GM19238 (cell line): ENCODE data around the gene ERN1.
A peak's percentile ranks its signal among the peaks of the same experiment; 100 is the strongest.

Source experiments
- DNase-seq: peaks from one replicate; pipeline ENCODE4 v3.0.0; 2011; ENCODE audit warnings: low spot score; ENCODE audit not compliant: insufficient read length

Gene ERN1

DNA sequence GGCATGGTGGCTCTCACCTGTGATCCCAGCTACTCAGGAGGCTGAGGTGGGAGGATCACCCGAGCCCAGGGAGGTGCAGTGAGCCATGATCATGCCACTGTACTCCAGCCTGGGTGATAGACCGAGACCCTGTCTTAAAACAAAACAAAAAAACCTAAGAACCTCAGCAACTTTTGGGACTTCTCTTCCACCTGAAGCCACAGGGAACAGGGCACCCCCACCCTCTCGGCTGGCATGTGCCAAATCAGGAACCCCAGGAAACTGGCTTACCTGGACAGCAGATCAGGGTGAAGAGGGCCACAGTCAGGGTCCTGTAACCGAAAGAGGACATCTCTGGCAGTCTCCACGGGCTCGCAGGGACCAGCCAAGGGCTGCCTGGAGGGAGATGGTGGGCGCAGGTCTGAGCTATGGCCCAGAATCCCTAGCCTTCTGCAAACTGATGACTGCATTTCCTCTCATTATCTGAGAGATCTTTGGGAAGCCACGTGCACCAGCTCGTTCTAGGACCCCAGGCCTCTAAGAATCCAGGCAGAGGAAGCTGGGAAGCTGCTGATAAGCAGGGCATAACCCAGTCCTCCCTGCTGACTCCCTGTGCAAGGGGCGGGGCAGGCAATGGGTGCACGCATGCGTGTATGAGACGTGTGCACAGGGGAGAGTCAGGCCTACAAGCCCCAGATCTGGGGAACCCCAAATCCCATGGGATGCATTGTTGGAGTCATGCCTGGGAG is 123.4 kb downstream of the ERN1 start:
- DNase-seq: no peak

DNA sequence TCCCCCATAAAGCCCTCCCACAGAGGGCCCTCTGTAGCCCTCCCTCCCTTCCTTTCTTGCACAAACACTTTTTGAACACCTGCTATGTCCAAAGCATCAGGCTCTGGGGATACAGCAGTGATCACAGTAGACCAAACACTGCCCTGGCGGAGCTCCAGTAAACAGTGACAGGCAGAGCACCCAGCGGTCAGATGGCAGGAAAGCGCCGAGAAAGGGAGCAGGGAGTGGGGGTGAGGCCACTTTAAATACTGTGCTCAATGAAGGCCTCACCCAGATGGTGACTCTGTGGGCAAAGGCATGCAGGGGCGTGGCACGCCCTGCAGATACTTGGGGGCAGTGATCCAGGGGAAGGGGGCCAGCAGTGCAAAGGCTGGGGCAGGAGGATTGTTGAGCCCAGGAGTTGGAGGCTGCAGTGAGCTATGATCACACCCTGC is 124.2 kb downstream of the ERN1 start:
- DNase-seq: no peak

- no peak for DNase-seq
Measured at GRCh38 chr17:64004903-64005733, 124.8 kb downstream of the ERN1 start.

DNA sequence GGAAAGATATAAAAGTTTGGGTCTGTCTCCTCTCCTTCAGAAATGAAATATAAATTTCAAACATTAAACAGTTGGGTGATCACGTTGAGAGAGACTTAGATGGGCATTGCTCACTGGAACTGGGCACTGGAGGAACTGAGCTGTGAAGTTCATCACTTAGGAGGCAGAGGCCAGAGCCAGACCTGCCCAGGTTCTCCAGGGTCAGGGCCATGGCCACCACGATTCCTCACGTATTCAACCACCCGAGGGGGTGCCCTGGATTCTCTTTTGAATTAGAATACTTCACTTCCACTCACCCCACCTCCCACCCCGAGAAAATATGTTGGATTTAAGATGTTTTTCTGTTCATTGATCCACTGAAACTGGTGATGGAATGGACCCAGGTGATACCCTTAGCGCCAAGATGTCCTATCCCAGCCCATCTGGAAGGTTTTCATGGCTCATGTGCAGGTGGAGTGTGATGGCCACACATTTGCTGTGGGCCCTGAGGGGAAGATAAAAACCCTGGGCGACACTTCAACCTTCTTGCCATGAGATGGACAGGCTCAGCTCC is 125.7 kb downstream of the ERN1 start:
- no peak for DNase-seq

DNA sequence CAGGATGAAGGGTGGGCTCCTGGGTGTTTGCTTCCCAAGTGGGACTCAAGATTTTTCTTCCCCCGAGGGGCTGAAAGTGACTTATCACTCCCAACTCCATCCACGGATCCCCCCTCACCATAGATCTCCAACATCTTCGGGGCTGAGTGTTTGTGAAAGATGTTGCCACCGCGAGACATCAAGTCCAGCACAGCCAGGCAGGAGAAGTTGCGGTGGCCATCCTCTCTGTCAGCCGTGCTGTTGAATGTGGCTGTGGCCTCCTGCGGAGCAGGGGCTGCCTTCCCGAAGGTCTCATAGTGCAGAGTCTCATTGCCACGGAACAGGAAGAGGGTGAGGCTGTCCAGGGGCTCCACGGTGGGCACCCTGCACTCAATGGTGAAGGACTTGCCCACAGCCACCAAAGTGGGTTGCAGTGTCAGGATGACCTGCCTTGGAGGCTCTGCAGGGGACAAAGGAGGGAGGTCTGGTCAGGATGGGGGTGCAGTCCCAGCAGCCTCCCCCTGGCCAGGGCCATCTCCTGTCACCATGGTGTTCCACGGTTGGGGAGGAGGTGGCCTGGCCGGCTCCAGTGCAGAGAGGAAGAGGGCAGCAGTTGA is 126.3 kb downstream of the ERN1 start:
- DNase-seq: no peak

- no peak for DNase-seq
Measured at GRCh38 chr17:64002658-64003525, 127.1 kb downstream of the ERN1 start.

DNA sequence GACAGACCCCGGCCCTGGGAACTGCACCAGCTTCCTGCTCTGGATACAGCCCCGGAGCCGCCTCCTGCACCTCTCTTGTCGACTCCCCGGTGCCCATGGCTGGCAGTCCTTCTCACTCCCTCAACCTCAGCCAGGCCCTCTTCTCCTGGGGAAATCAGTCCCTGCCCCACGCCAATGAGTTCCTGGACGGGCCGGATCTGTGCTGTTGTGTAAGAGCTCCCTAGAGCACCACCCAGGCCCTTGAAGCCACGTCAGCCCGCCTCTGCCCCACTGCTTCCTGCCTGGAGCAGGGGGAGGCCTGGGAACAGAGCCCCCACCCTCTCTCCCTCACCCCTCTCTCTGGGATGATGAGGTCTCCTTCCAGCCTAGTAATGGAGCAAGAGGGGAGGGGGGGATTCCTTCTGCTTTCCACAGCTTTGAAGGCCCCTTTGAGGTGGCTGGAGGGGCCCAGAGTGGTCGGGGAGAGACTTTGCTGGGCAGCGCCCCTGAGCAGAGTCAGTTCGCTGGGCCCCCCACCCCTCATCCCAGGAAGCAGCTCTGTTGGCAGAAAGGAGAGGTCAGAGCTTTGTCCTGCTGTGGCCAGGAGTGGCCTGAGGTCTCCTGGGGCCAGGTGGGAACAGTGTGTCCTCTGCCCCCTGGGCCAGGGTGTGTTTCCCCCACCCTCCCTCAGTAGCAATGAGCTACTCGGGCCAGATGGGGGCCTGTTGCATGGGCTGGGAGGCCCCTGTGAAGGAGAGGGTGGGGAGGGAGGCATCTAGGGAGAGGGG is 128.0 kb downstream of the ERN1 start:
- DNase-seq: no peak

- no peak for DNase-seq
Measured at GRCh38 chr17:64001091-64001579, 128.8 kb downstream of the ERN1 start.

DNA sequence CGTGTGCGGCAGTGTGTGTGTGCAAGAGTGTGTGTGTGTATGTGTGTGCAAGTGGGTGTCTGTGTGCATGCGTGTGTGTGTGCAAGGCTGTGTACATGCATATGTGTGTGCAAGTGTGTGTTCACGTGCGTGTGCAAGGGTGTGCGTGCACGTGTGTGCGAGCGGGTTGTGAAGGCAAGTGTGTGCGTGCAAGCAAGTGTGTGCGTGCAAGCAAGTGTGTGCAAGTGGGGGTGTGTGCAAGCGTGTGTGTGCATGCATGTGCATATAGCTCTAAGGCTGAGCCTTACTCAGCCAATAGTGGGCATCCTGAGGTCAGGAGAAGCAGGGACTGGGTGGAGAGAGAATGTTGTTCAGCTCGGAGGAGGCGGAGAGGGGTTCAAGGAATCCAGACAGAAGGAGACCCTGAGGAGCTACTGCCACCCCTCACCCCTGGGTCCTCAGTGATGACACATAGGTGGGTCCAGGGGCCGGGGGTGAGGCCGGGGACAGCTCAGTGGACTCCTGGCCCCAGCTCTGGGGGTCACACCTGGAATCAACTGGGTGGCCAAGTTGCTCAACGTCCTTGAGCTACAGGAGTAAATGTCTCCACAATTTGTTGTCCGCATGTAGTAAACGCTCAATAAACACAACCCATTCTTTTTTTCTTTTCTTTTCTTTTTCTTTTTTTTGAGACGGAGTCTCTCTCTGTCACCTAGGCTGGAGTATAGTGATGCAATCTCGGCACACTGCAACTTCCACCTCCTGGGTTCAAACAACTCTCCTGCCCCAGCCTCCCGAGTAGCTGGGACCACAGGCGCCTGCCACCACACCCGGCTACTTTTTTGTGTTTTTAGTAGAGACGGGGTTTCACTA is 130.0 kb downstream of the ERN1 start:
- DNase-seq: no peak

DNA sequence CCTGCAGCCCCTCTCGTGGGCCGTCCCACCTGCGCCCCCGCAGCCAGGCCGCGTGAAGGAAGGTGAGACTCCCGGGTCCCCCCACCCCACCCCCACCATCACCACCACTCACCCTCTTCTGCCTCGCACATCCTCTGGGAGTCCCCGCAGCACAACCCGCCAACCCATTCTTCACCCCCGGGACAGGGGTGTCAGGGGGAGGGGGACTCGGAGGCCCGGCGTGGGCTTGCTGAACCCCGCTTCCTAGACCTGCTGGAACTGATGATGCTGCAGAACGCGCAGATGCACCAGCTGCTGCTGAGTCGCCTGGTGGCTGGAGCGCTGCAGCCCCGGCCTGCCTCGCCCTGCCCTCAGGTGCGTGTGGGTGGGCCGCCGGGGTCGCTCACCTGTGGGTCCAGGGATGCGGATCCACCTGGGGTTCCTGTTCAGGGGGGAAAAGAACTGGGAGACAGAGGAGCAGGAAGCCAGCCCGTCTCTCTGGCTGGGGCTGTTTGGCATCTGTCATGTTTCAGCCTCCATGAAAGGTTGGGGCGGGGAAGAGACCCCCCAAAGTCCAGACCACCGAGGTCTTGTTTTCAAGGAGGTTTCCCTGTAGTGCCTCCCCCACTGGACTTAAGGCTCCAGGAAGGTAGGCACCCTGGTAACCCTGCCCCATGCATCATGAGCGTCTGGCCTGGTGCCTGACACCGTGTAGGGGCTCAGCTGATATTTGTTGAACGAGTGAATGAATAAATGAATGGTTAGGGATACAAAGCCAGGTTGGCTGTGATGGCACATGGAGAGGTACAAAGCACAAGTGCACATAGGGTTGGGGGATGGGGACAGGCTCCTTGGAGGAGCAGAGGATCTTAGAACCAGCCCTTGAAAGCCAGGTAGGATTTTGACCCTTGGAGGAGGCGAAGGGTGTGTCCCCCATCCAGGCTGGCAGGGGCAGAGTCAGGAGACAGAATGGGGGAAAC is 130.9 kb downstream of the ERN1 start:
- DNase-seq: no peak

DNA sequence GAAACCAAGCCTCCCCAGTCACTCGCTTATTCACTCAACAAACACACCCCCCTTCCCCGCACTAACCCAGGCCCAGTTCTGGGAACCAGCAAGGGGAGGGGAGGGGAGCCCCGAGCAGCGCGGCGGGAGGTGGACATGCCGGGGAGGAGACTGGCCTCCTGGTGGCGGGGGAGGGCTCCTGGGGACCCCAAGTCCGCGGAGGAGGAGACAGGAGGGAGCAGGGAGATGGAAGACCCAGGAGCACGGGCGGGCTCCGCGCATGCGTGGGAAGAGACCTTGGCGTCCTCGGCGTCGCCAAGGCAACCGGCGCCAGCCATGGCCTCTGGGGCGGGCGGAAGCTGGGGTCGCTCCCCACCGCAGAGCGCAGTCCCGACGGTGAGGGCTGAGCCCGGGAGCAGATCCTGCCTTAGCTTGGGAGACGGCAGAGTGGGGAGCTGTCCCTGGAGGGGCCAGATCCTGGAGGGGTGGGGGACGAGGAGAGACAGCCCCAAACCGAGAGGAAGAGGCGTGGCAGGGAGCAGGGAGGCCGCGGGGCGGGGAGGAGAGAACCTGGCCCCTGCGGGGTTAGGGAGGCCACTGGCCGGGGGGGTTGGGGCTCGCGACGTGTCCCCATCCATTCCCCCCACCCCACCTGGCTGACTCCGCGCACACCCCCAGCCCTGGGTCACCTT is 131.8 kb downstream of the ERN1 start, which contains the start of gene PRR29:
Gene PRR29, plus strand, starts transcription at position 302 of the 671 bp plus-strand sequence. Its CDS starts 14 bp downstream, at position 316.
- peak; percentile 87 for DNase-seq

DNA sequence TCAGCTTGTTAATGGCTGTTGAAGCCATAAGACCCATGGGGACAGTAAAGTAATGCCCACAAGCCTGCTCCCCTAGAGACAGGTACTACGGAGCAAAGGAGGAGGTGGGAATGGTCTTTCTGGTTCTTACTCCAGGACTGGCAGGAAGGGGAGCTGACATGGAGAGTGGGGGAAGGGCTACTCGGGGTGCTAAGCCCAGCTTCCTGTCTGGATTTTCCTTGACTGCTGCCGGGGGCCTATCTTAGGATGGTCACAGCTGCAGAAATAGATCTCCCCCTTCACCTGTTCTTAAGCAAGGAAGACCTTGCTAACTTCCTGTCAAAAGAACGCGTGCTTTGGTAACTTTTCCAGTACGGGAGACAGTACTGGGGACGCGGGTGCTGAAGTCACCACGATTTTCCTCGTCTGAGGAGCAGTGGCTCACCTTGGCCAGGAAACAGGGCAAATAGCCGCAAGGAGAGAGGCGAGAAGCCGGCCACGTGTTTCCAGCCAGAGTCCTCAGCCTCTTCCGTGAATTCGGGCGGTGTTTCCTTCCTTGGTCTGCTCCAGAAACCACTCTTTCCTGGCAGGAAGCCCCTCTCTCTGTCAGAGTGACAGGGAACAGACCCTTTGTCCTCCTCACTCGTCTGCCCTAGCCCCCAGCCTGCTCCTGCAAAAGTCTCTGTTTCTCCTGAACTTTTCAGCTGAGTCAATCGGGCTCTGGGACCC is 132.4 kb downstream of the ERN1 start:
- no peak for DNase-seq

DNA sequence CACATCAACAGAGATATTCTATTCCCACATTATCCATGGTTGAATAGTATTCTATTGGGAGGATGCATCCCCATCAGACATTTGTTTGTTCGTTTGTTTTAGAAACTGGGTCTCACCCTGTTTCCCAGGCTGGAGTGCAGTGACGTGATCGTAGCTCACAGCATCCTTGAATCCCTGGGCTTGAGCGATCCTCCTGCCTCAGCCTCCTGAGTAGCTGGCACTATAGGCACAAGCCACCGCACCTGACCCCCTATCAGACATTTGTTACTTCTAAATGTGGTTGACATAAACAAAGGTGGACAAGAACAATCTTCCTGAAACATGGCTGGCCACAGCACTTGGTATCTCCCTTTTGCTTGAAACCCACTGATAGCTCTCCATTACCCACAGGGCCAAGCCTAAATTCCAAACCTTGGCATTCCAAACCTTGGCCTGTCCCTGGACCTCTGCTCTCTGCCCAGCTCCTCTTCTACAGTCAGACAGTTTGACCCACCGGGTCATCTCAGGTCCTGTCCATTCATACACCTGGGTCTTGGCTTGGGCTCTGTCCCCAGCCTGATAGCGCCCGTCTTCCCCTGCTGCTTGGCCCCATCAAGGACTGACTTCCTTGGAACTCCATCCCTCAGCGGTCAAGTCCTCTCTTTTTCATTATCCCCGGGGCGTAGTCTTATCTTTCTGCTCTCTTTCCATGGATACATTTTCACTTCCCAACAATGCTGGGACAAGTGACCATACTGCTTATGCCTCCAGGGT is 133.3 kb downstream of the ERN1 start:
- DNase-seq: no peak

GRCh38 chr17:63995626-63996025 is 134.3 kb downstream of the ERN1 start:
- DNase-seq: no peak

DNA sequence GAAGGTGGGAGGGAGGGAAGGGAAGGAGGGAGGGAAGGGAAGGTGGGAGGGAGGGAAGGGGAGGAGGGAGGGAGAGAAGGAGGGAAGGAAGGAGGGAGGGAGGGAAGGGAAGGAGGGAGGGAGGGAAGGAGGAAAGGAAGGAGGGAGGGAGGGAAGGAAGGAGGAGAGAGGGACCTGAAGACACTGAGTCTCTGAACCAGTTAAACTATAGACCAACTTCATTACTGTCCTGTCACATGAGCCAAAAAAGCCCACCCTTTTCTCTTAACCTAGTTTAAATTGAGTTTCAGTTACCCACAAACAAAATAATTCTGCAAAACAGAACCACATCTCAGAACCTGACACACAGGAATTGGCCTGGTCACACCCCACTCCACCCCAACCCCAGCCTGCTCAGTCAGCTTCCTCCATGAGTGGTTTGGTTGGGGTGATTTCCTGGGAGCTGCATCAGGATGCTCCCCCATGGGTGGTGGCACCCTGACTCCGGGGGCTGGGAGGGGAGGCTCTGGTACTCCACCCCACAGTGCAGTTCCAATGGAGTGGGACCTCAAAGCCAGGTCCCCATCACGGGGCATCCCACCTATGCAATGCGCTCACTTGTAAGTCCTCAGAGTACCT is 136.5 kb downstream of the ERN1 start:
- no peak for DNase-seq

DNA sequence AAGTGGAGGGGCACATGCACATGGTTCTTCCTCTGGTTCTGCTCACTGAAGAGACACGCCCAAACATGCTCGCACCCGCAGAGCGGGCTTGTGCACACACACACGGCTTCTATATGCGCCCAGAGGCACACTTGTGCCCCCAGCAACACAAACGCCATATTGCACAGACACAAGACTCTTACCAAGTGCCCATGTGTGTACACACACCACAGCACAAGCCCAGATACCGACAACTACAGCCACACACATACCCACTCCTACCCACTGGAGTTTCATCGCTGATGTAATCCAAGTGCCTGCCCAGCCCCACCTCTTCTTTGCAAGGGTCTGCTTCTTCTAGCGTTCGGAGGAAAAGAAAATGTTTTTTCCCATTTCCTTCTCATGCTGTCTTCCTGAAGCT is 138.3 kb downstream of the ERN1 start:
- DNase-seq: no peak
